Right lobe of liver (tissue), 6 donors: ENCODE data around the gene PSD. TPM values are rescaled to one million over a fixed set of nuclear protein-coding genes. Genes with fewer than 3 reads are reported as not detected.

Experiments used
- ATAC-seq, 4 donors: fragments of 200-7000 bp; cut with Tn5 transposase; one replicate each; pipeline ENCODE4 v1.9.1; 2020; ENCODE audit warnings: mild to moderate bottlenecking in 4 of 4, moderate library complexity in 4 of 4
- DNase-seq, 3 donors: peaks; one replicate each; pipeline ENCODE4 v3.0.0-alpha.2; 2020
- H3K27ac ChIP-seq, 3 donors: fragments of 200-600 bp; one replicate each; pipeline ENCODE4 v1.8.0; 2022
- H3K27me3 ChIP-seq, 2 donors: fragments of 200-600 bp; one replicate each; pipeline ENCODE4 v1.8.0; 2022
- H3K36me3 ChIP-seq, 4 donors: fragments of 200-600 bp; sonication (generic) in 1 of 4; one replicate each; pipeline versions ENCODE4 v1.5.1 to v1.8.0; 2017 to 2022; ENCODE audit warnings: control low read depth in 1 of 4
- H3K4me1 ChIP-seq, 4 donors: fragments of 200-600 bp; sonication (generic) in 1 of 4; one replicate each; pipeline versions ENCODE4 v1.5.1 to v1.8.0; 2017 to 2022; ENCODE audit warnings: control low read depth in 1 of 4
- H3K4me3 ChIP-seq, 3 donors: fragments of 200-600 bp; one replicate each; pipeline ENCODE4 v1.8.0; 2022
- H3K9me3 ChIP-seq, 4 donors: fragments of 200-600 bp; sonication (generic) in 1 of 4; one replicate each; pipeline versions ENCODE4 v1.5.1 to v1.8.0; 2017 to 2022; ENCODE audit warnings: control low read depth in 1 of 4
- POLR2A ChIP-seq: fragments of 450-650 bp; IDR thresholded peaks from one replicate; pipeline ENCODE4 v1.6.1; 2017; ENCODE audit warnings: antibody characterized with exemption, mild to moderate bottlenecking
- WGBS: methylation state at CpG from one replicate; pipeline ENCODE4 v1.1.6; 2018; ENCODE audit warnings: low coverage, low lambda C conversion rate; ENCODE audit not compliant: insufficient coverage; ENCODE audit errors: missing lambda C conversion rate; 5-methylcytosine and 5-hydroxymethylcytosine counted together
- intact Hi-C, 2 donors: fragments of 100-400 bp; cut with DNase I; formaldehyde crosslinking; loops; one replicate each; pipeline versions ENCODE4 v1.11.2 to v1.14.1; 2022
- total RNA-seq, 6 experiments: library from RNA; depleted of rRNA in 2 of 6; stranded (reverse); fragments of >200 nt in 2 of 6; fragmentation: NEBNext Ultra II Directional in 3 of 6; extraction: Animal tissue kit (Norgen Biotek cat#: 25700) in 3 of 6; gene quantifications; one replicate each; pipeline versions ENCODE4 v1.1.0 to v1.2.4, GENCODE V29; 2016 to 2023
- TF ChIP-seq, protein P1 (sequence below), 4 donors: fragments of 200-600 bp in 3 of 4; fragments of 450-650 bp in 1 of 4; IDR thresholded peaks; one replicate each; pipeline versions ENCODE4 v1.5.1 to v1.8.0; 2016 to 2022; ENCODE audit warnings: antibody characterized with exemption in 4 of 4, mild to moderate bottlenecking in 2 of 4
- donor health status: DM: no; HTN: yes; CAD: no.
- donor health status: DM: no; HTN: no; CAD: no.
- donor health status: DM: no; HTN: no; CAD: no.
- donor health status: DM: no; HTN: yes; CAD: no.
- donor health status: DM: no; HTN: yes; CAD: no.

Gene PSD
- total RNA-seq, 6 experiments from 2014 or later = 0.12 to 4.6 (median 1.3) TPM

DNA sequence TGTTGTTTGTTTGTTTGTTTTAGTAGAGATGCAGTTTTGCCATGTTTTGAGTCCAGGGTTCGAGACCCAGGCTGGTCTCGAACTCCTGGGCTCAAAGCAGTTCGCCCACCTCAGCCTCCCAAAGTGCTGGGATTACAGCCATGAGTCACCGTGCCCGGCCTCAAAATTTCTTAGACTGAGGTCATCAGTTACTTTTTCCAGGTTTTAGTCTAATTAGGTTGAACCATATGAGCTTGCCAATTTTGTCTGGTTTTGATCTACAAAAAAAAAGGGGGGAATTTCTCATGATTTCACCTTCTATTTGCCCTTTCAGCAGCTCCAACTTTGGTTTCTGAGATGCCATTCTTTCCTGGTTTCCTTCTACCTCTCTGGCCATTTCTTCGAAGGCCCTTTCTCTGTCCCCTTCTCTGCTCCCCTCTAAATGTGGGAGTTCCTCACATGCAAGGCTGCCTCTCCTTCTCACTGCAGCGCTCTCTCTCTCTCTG is 8.3 kb upstream of the PSD start:
- H3K36me3 ChIP-seq = peaks cover 0 to 5% (median 2%) of the 10 kb centered on the region in 4 donors
- TF ChIP-seq, protein P1, sequence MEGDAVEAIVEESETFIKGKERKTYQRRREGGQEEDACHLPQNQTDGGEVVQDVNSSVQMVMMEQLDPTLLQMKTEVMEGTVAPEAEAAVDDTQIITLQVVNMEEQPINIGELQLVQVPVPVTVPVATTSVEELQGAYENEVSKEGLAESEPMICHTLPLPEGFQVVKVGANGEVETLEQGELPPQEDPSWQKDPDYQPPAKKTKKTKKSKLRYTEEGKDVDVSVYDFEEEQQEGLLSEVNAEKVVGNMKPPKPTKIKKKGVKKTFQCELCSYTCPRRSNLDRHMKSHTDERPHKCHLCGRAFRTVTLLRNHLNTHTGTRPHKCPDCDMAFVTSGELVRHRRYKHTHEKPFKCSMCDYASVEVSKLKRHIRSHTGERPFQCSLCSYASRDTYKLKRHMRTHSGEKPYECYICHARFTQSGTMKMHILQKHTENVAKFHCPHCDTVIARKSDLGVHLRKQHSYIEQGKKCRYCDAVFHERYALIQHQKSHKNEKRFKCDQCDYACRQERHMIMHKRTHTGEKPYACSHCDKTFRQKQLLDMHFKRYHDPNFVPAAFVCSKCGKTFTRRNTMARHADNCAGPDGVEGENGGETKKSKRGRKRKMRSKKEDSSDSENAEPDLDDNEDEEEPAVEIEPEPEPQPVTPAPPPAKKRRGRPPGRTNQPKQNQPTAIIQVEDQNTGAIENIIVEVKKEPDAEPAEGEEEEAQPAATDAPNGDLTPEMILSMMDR (IDR thresholded peaks at IDR 0.05) = no peak
- no peak for TF ChIP-seq POLR2A
- ATAC-seq (no peak), DNase-seq (no peak)
- H3K9me3 ChIP-seq = no peaks in the 10 kb centered on the region
- H3K27me3 ChIP-seq = no peaks in the 10 kb centered on the region
- H3K27ac ChIP-seq = no peak overlapping the region
- H3K4me3 ChIP-seq = no peak overlapping the region
- intact Hi-C loops = no loop called here
- H3K4me1 ChIP-seq = peaks cover 0 to 17% (median 3%) of the 10 kb centered on the region in 4 donors
- 84% methylated on average over 3 of the region's 7 CpGs for WGBS

DNA sequence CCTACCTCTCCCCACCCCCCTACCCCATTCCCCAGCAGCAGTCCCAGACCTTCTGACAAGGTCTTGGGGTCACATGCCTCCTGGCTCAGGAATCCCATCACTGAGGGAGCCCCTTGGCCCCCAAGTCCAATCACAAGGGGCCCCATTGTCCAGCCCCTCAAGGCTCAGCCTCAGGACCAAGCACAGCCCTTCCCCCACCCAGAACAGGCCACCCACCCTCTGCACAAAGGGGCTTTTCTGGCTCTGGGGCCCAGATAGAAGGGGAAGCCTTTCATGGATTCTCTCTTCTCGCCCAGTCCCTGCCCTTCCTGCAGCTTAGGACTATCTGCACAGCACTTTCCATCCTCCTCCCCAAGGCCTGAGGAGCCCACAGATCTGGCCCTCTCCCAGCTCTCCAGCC is 6.9 kb upstream of the PSD start:
- intact Hi-C loops = no loop called here
- H3K9me3 ChIP-seq = no peaks in the 10 kb centered on the region
- no peak overlapping the region for H3K27ac ChIP-seq
- H3K36me3 ChIP-seq = peaks cover 0 to 5% (median 2%) of the 10 kb centered on the region in 4 donors
- ATAC-seq = no peak
- no peak for DNase-seq
- H3K27me3 ChIP-seq = no peaks in the 10 kb centered on the region
- peaks cover 0 to 13% (median 3%) of the 10 kb centered on the region in 4 donors for H3K4me1 ChIP-seq
- 80% methylated on average over 1 of the region's 1 CpG for WGBS
- H3K4me3 ChIP-seq = no peak overlapping the region
- TF ChIP-seq, protein P1 (IDR thresholded peaks at IDR 0.05) = no peak
- TF ChIP-seq POLR2A = no peak

DNA sequence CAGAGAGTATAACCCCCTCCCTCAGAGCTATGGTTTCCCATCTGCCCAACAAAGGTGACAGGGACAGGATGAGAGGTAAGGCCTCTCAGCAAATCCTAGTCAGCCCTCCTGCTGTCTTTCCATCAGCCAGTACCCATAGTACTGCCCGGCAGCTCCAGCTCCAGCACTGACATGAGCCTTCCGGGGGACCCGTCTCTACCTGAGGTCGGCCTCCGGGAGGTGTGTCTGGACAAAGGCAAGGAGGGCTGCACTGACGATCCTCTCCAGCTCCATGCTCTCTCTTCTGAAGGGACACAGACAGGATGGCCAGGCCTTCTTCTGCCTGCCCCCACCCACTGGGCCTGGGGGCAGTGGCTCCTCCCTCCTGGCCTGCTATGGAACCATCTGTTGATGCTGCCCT is 6.3 kb upstream of the PSD start:
- Histone ChIP-seq H3K4me1 (peaks cover 0 to 18% (median 7%) of the 10 kb centered on the region in 4 donors), H3K9me3 (no peaks in the 10 kb centered on the region), H3K27ac (no peak overlapping the region), H3K27me3 (no peaks in the 10 kb centered on the region), H3K4me3 (no peak overlapping the region), H3K36me3 (peaks cover 0 to 5% (median 2%) of the 10 kb centered on the region in 4 donors)
- TF ChIP-seq POLR2A = no peak
- TF ChIP-seq, protein P1 (IDR thresholded peaks at IDR 0.05) = no peak
- ATAC-seq (no peak), DNase-seq (no peak)
- intact Hi-C loops = no loop called here
- no CpG with 5 or more reads among the region's 6 CpGs for WGBS

DNA sequence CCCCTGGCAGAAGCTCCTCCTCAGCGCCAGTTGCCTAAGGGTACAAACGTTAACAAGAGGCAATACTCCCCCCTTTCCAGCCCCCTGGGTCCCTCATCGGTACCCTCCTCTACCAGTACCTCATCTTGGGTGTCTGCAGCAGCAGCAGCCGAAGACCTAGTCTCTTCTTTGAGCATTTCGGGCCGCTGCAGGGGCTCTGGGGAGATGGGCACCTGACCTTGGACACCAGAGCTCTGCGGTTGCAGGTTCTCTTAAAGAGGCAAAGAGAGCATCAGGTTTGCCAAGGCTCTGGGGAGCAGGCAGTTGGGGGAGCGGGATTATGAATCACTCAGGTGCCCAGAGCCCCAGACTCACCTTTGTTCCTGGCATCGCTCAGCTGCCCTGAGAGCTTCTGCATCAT is 5.6 kb upstream of the PSD start:
- ATAC-seq (no peak), DNase-seq (no peak)
- H3K9me3 ChIP-seq = no peaks in the 10 kb centered on the region
- no peaks in the 10 kb centered on the region for H3K27me3 ChIP-seq
- peaks cover 0 to 25% (median 11%) of the 10 kb centered on the region in 4 donors for H3K4me1 ChIP-seq
- H3K36me3 ChIP-seq = peaks cover 0 to 5% (median 2%) of the 10 kb centered on the region in 4 donors
- H3K4me3 ChIP-seq = no peak overlapping the region
- no peak overlapping the region for H3K27ac ChIP-seq
- WGBS = 91% methylated on average over 5 of the region's 9 CpGs
- intact Hi-C loops = no loop called here
- TF ChIP-seq, protein P1 (IDR thresholded peaks at IDR 0.05) = no peak
- no peak for TF ChIP-seq POLR2A
